GM10266 (cell line): ENCODE results near the gene UCP2.

Experiments used
- DNase-seq: peaks from one replicate; pipeline ENCODE4 v3.0.0; 2012; ENCODE audit errors: extremely low spot score
- CTCF ChIP-seq: IDR thresholded peaks from 2 replicates; pipeline ENCODE4 v1.5.1; 2012; ENCODE audit warnings: mild to moderate bottlenecking, low read depth; ENCODE audit not compliant: control insufficient read depth, insufficient read depth; ENCODE audit errors: missing control alignments

The UCP2 gene

GRCh38 chr11:74004759-74005615 is 22.3 kb upstream of the UCP2 start:
- no peak for DNase-seq

GRCh38 chr11:74004046-74004695 is 21.5 kb upstream of the UCP2 start:
- no peak for TF ChIP-seq CTCF
- DNase-seq, result no peak

More at GRCh38 chr11:74004759-74005615, 22.3 kb upstream of the UCP2 start:
- no peak for TF ChIP-seq CTCF

- TF ChIP-seq CTCF, result no peak
Observed at GRCh38 chr11:74002832-74003231, 20.2 kb upstream of the UCP2 start.

GRCh38 chr11:74001822-74002286 is 19.2 kb upstream of the UCP2 start:
- no peak for DNase-seq
- no peak for TF ChIP-seq CTCF

More at GRCh38 chr11:74002832-74003231, 20.2 kb upstream of the UCP2 start:
- no peak for DNase-seq

- no peak for TF ChIP-seq CTCF
Observed at GRCh38 chr11:74000307-74001133, 17.9 kb upstream of the UCP2 start.

GRCh38 chr11:73999581-74000306 is 17.1 kb upstream of the UCP2 start:
- no peak for DNase-seq

More at GRCh38 chr11:74000307-74001133, 17.9 kb upstream of the UCP2 start:
- no peak for DNase-seq

More at GRCh38 chr11:73999581-74000306, 17.1 kb upstream of the UCP2 start:
- TF ChIP-seq CTCF, result no peak
